Mesothelial cell of epicardium (in vitro differentiated cells): Measurements from ENCODE around the gene TANC1. TPM values are rescaled to one million over a fixed set of nuclear protein-coding genes. Genes with fewer than 3 reads are reported as not detected.

Experiments
- DNase-seq, 2 experiments: peaks; one replicate each; pipeline ENCODE4 v3.0.0; 2021; ENCODE audit warnings: low spot score in 2 of 2; ENCODE audit not compliant: unreplicated experiment in 2 of 2
- H3K27ac Mint-ChIP-seq: 2 replicates; pipeline ENCODE4 v1.8.0; 2021; ENCODE audit warnings: mixed read lengths
- H3K27me3 Mint-ChIP-seq: 2 replicates; pipeline ENCODE4 v1.8.0; 2021; ENCODE audit warnings: low read depth, mixed read lengths
- H3K36me3 Mint-ChIP-seq: 2 replicates; pipeline ENCODE4 v1.8.0; 2021; ENCODE audit warnings: mixed read lengths
- H3K4me1 Mint-ChIP-seq: 2 replicates; pipeline ENCODE4 v1.8.0; 2021; ENCODE audit warnings: mixed read lengths
- H3K4me3 Mint-ChIP-seq: 2 replicates; pipeline ENCODE4 v1.8.0; 2021; ENCODE audit warnings: mild to moderate bottlenecking, moderate library complexity, mixed read lengths
- H3K9me3 Mint-ChIP-seq: 2 replicates; pipeline ENCODE4 v1.8.0; 2021; ENCODE audit warnings: mixed read lengths
- CTCF ChIP-seq: fragments of 200-600 bp; sonication (generic); IDR thresholded peaks from one replicate; pipeline ENCODE4 v1.5.0; 2021; ENCODE audit warnings: antibody characterized with exemption; ENCODE audit not compliant: unreplicated experiment
- total RNA-seq: library from RNA; stranded (reverse); gene quantifications from 3 replicates; pipeline ENCODE4 v1.2.1, GENCODE V29; 2021

TANC1 gene
- total RNA-seq, 1 donor from 2014 or later = 138 TPM

GRCh38 chr2:158967731-158968395, 577 bp upstream of the TANC1 start:
- TF ChIP-seq CTCF = no peak
- Mint-ChIP-seq H3K36me3 (no peaks in the 10 kb centered on the region), H3K9me3 (no peaks in the 10 kb centered on the region), H3K27ac (peak overlapping the region; percentile 99), H3K4me1 (peaks cover 76% of the 10 kb centered on the region), H3K4me3 (peak overlapping the region; percentile 96), H3K27me3 (no peaks in the 10 kb centered on the region)
- peak; percentile 35 to 66 for DNase-seq

GRCh38 chr2:158969162-158969714, 798 bp downstream of the TANC1 start:
- Mint-ChIP-seq H3K4me3 (peak overlapping the region; percentile 96), H3K9me3 (no peaks in the 10 kb centered on the region), H3K36me3 (no peaks in the 10 kb centered on the region), H3K27ac (peak overlapping the region; percentile 97), H3K27me3 (no peaks in the 10 kb centered on the region), H3K4me1 (peaks cover 77% of the 10 kb centered on the region)
- DNase-seq = no peak
- no peak for TF ChIP-seq CTCF

- no peak for TF ChIP-seq CTCF
- Mint-ChIP-seq H3K4me1 (peaks cover 72% of the 10 kb centered on the region), H3K27me3 (no peaks in the 10 kb centered on the region), H3K9me3 (no peaks in the 10 kb centered on the region), H3K4me3 (peak overlapping the region; percentile 96), H3K27ac (peak overlapping the region; percentile 97), H3K36me3 (no peaks in the 10 kb centered on the region)
- DNase-seq = peak; percentile 24 to 50
These were observed 1.3 kb downstream of the TANC1 start for GRCh38 chr2:158969715-158970240.

GRCh38 chr2:158970241-158970751, 1.9 kb downstream of the TANC1 start:
- H3K9me3 Mint-ChIP-seq = no peaks in the 10 kb centered on the region
- TF ChIP-seq CTCF = no peak
- H3K36me3 Mint-ChIP-seq = no peaks in the 10 kb centered on the region
- DNase-seq = no peak
- H3K4me3 Mint-ChIP-seq = peak overlapping the region; percentile 96
- H3K27me3 Mint-ChIP-seq = no peaks in the 10 kb centered on the region
- peak overlapping the region; percentile 97 for H3K27ac Mint-ChIP-seq
- peaks cover 71% of the 10 kb centered on the region for H3K4me1 Mint-ChIP-seq

GRCh38 chr2:158973116-158973956, 4.9 kb downstream of the TANC1 start:
- no peaks in the 10 kb centered on the region for H3K27me3 Mint-ChIP-seq
- no peak for DNase-seq
- H3K4me1 Mint-ChIP-seq = peaks cover 55% of the 10 kb centered on the region
- H3K36me3 Mint-ChIP-seq = no peaks in the 10 kb centered on the region
- H3K4me3 Mint-ChIP-seq = peak overlapping the region; percentile 96
- peak overlapping the region; percentile 97 for H3K27ac Mint-ChIP-seq
- no peak for TF ChIP-seq CTCF
- H3K9me3 Mint-ChIP-seq = no peaks in the 10 kb centered on the region
